Neural progenitor cell (in vitro differentiated cells): ENCODE data around the gene PPBP. TPM values are rescaled to one million over a fixed set of nuclear protein-coding genes. Genes with fewer than 3 reads are reported as not detected.
"Not testable (repeated sequence)": the region's sequence is repeated elsewhere in the genome, so short reads cannot be mapped to it uniquely, and the experiment has no call there.

Experiments
- DNase-seq: peaks from one replicate; pipeline ENCODE4 v3.0.0-alpha.2; 2016; ENCODE audit warnings: low spot score
- H2AFZ ChIP-seq: fragments of 200-600 bp; sonication (generic); replicated peaks from 2 replicates; pipeline ENCODE4 v1.6.1; 2016; ENCODE audit warnings: antibody characterized with exemption
- H3F3A ChIP-seq: fragments of 200-600 bp; sonication (generic); 2 replicates; pipeline ENCODE4 v1.6.1; 2016; ENCODE audit warnings: antibody characterized with exemption, low read depth
- H3K27ac ChIP-seq: fragments of 200-600 bp; sonication (generic); 2 replicates; pipeline ENCODE4 v1.5.1; 2016; ENCODE audit warnings: mild to moderate bottlenecking
- H3K27me3 ChIP-seq: fragments of 200-600 bp; sonication (generic); 2 replicates; pipeline ENCODE4 v1.6.1; 2016; ENCODE audit warnings: mild to moderate bottlenecking, moderate library complexity
- H3K36me3 ChIP-seq: fragments of 200-600 bp; sonication (generic); 2 replicates; pipeline ENCODE4 v1.5.1; 2016
- H3K4me1 ChIP-seq: fragments of 200-600 bp; sonication (generic); 2 replicates; pipeline ENCODE4 v1.6.1; 2016; ENCODE audit warnings: mixed run types
- H3K4me2 ChIP-seq: fragments of 200-600 bp; sonication (generic); 2 replicates; pipeline ENCODE4 v1.6.1; 2016
- H3K4me3 ChIP-seq: fragments of 200-600 bp; sonication (generic); 2 replicates; pipeline ENCODE4 v1.5.1; 2016
- H3K79me2 ChIP-seq: fragments of 200-600 bp; sonication (generic); 2 replicates; pipeline ENCODE4 v1.6.1; 2016; ENCODE audit warnings: low read depth
- H3K9ac ChIP-seq: fragments of 200-600 bp; sonication (generic); 2 replicates; pipeline ENCODE4 v1.6.1; 2016
- H3K9me3 ChIP-seq: fragments of 200-600 bp; sonication (generic); 2 replicates; pipeline ENCODE4 v1.5.1; 2016; ENCODE audit warnings: low read depth
- H4K20me1 ChIP-seq: fragments of 200-600 bp; sonication (generic); 2 replicates; pipeline ENCODE4 v1.6.1; 2016; ENCODE audit warnings: low read depth
- H3K27ac Mint-ChIP-seq: 3 replicates; pipeline ENCODE4 v1.8.0; 2021; ENCODE audit warnings: mixed read lengths
- H3K27me3 Mint-ChIP-seq: 2 replicates; pipeline ENCODE4 v1.8.0; 2022; ENCODE audit warnings: low read depth, mild to moderate bottlenecking, inconsistent platforms, moderate library complexity, mixed read lengths; ENCODE audit not compliant: insufficient read depth
- H3K36me3 Mint-ChIP-seq: 3 replicates; pipeline ENCODE4 v1.8.0; 2021; ENCODE audit warnings: mixed read lengths
- H3K4me1 Mint-ChIP-seq: 3 replicates; pipeline ENCODE4 v1.8.0; 2021; ENCODE audit warnings: mixed read lengths
- H3K4me3 Mint-ChIP-seq: 3 replicates; pipeline ENCODE4 v1.8.0; 2021; ENCODE audit warnings: mild to moderate bottlenecking, moderate library complexity, mixed read lengths
- H3K9me3 Mint-ChIP-seq: 3 replicates; pipeline ENCODE4 v1.8.0; 2020; ENCODE audit warnings: mixed read lengths
- CTCF ChIP-seq: fragments of 200-600 bp; sonication (generic); IDR thresholded peaks from 2 replicates; pipeline ENCODE4 v1.5.1; 2017; ENCODE audit warnings: antibody characterized with exemption, mild to moderate bottlenecking
- EZH2 ChIP-seq: fragments of 200-600 bp; sonication (generic); IDR thresholded peaks from 2 replicates; pipeline ENCODE4 v1.6.1; 2017; ENCODE audit warnings: antibody characterized with exemption, mild to moderate bottlenecking, moderate library complexity
- EZH2phosphoT487 ChIP-seq: fragments of 200-600 bp; sonication (generic); IDR thresholded peaks from 2 replicates; pipeline ENCODE4 v1.6.1; 2017; ENCODE audit warnings: antibody characterized with exemption
- total RNA-seq: library from RNA; depleted of rRNA; stranded (reverse); fragments of >200 nt; gene quantifications from 2 replicates; pipeline ENCODE4 v1.2.3, GENCODE V29; 2015; ENCODE audit warnings: low replicate concordance

The PPBP gene
- total RNA-seq, 1 donor from 2014 or later = not detected

- Mint-ChIP-seq H3K9me3 (peaks cover 17% of the 10 kb centered on the region), H3K27ac (no peak overlapping the region), H3K4me3 (no peak overlapping the region), H3K4me1 (no peaks in the 10 kb centered on the region), H3K27me3 (peaks cover 2% of the 10 kb centered on the region), H3K36me3 (peaks cover 1% of the 10 kb centered on the region)
- Histone ChIP-seq H3K4me2 (no peak overlapping the region), H3K79me2 (no peaks in the 10 kb centered on the region), H3K4me3 (no peak overlapping the region), H2AFZ (no peak overlapping the region), H3K27me3 (no peaks in the 10 kb centered on the region), H3K27ac (no peak overlapping the region), H3K4me1 (no peaks in the 10 kb centered on the region), H3K36me3 (no peaks in the 10 kb centered on the region), H3K9me3 (no peaks in the 10 kb centered on the region), H4K20me1 (no peaks in the 10 kb centered on the region), H3K9ac (no peak overlapping the region), H3F3A (no peaks in the 10 kb centered on the region)
- no peak for DNase-seq
- TF ChIP-seq EZH2phosphoT487 (no peak), CTCF (no peak)
Observed at GRCh38 chr4:73967866-73968265, 20.1 kb downstream of the PPBP start.

GRCh38 chr4:73964862-73965611 is 23.0 kb downstream of the PPBP start:
- Histone ChIP-seq H3F3A (no peaks in the 10 kb centered on the region), H3K79me2 (no peaks in the 10 kb centered on the region), H3K9me3 (peaks cover 5% of the 10 kb centered on the region), H3K27ac (no peak overlapping the region), H2AFZ (peak overlapping the region; percentile 78), H3K27me3 (no peaks in the 10 kb centered on the region), H3K4me3 (no peak overlapping the region), H4K20me1 (no peaks in the 10 kb centered on the region), H3K4me2 (no peak overlapping the region), H3K36me3 (no peaks in the 10 kb centered on the region), H3K9ac (no peak overlapping the region), H3K4me1 (no peaks in the 10 kb centered on the region)
- H3K27ac Mint-ChIP-seq = no peak overlapping the region
- no peaks in the 10 kb centered on the region for H3K36me3 Mint-ChIP-seq
- DNase-seq = peak; percentile 71
- no peak overlapping the region for H3K4me3 Mint-ChIP-seq
- TF ChIP-seq CTCF (peak; percentile 65), EZH2 (no peak), EZH2phosphoT487 (no peak)
- peaks cover 8% of the 10 kb centered on the region for H3K27me3 Mint-ChIP-seq
- no peaks in the 10 kb centered on the region for H3K4me1 Mint-ChIP-seq
- H3K9me3 Mint-ChIP-seq = peaks cover 22% of the 10 kb centered on the region

- Mint-ChIP-seq H3K4me3 (no peak overlapping the region), H3K9me3 (peaks cover 28% of the 10 kb centered on the region), H3K27me3 (peaks cover 8% of the 10 kb centered on the region), H3K4me1 (no peaks in the 10 kb centered on the region), H3K36me3 (no peaks in the 10 kb centered on the region), H3K27ac (no peak overlapping the region)
- no peak overlapping the region for H2AFZ ChIP-seq
- H3K9me3 ChIP-seq = peaks cover 6% of the 10 kb centered on the region
- no peak for DNase-seq
- no peaks in the 10 kb centered on the region for H3F3A ChIP-seq
- no peak overlapping the region for H3K4me2 ChIP-seq
- no peak overlapping the region for H3K4me3 ChIP-seq
- H3K27ac ChIP-seq = no peak overlapping the region
- H4K20me1 ChIP-seq = no peaks in the 10 kb centered on the region
- H3K9ac ChIP-seq = no peak overlapping the region
- H3K36me3 ChIP-seq = no peaks in the 10 kb centered on the region
- no peak for TF ChIP-seq CTCF
- no peak for TF ChIP-seq EZH2
- no peak for TF ChIP-seq EZH2phosphoT487
- H3K4me1 ChIP-seq = no peaks in the 10 kb centered on the region
- H3K79me2 ChIP-seq = no peaks in the 10 kb centered on the region
- no peaks in the 10 kb centered on the region for H3K27me3 ChIP-seq
Observed at GRCh38 chr4:73962724-73963123, 25.3 kb downstream of the PPBP start.

- H3K4me1 Mint-ChIP-seq, H3F3A ChIP-seq, H3K36me3 Mint-ChIP-seq, H3K9me3 ChIP-seq, H3K4me3 Mint-ChIP-seq, H3K4me1 ChIP-seq, H3K36me3 ChIP-seq, DNase-seq, H3K9ac ChIP-seq, H3K79me2 ChIP-seq, H2AFZ ChIP-seq, H3K4me2 ChIP-seq, H3K27ac Mint-ChIP-seq, H3K27ac ChIP-seq, H3K27me3 ChIP-seq, H3K27me3 Mint-ChIP-seq, H4K20me1 ChIP-seq, H3K4me3 ChIP-seq: not testable (repeated sequence)
- H3K9me3 Mint-ChIP-seq = peaks cover 39% of the 10 kb centered on the region
Observed at GRCh38 chr4:73959041-73959440, 28.9 kb downstream of the PPBP start.
